ENCODE data around the gene DDX25.

DNA sequence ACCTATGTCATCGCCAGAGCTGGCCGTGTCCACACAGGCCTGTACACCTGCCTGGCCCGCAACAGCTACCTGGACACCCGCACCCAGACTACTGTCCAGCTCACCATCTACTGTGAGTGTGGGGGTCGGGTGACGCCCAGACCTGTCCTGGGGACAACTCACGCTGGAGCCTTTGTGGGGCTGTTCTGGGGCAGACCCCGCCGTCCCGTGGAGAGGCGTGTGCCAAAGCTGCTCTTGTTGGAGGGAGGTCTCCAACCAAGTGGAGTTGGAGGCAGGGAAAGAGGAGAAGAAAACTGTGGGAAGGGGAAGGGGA, 45.8 kb downstream of the DDX25 start:
- TF ChIP-seq, protein P1, sequence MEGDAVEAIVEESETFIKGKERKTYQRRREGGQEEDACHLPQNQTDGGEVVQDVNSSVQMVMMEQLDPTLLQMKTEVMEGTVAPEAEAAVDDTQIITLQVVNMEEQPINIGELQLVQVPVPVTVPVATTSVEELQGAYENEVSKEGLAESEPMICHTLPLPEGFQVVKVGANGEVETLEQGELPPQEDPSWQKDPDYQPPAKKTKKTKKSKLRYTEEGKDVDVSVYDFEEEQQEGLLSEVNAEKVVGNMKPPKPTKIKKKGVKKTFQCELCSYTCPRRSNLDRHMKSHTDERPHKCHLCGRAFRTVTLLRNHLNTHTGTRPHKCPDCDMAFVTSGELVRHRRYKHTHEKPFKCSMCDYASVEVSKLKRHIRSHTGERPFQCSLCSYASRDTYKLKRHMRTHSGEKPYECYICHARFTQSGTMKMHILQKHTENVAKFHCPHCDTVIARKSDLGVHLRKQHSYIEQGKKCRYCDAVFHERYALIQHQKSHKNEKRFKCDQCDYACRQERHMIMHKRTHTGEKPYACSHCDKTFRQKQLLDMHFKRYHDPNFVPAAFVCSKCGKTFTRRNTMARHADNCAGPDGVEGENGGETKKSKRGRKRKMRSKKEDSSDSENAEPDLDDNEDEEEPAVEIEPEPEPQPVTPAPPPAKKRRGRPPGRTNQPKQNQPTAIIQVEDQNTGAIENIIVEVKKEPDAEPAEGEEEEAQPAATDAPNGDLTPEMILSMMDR (IDR thresholded peaks at IDR 0.05 in 8 of 11, conservative IDR thresholded peaks at IDR 0.05 in 3 of 11): no peak
- no peak for TF ChIP-seq POLR2AphosphoS5 (IDR thresholded peaks at IDR 0.05)
- no peak for TF ChIP-seq POLR2A (IDR thresholded peaks at IDR 0.05)
